Breast epithelium (tissue), 3 donors: ENCODE data around the gene ARL2BP.

Source experiments
- CTCF ChIP-seq, 3 donors: fragments of 450-650 bp; IDR thresholded peaks; one replicate each; pipeline ENCODE4 v1.5.1; 2016 to 2017; ENCODE audit warnings: antibody characterized with exemption in 3 of 3, mild to moderate bottlenecking in 3 of 3, moderate library complexity in 3 of 3
- POLR2AphosphoS5 ChIP-seq, 3 donors: sonication (generic); formaldehyde crosslinking; IDR thresholded peaks; one replicate each; pipeline ENCODE4 v1.6.1; 2017; ENCODE audit warnings: antibody characterized with exemption in 3 of 3

- no peak for TF ChIP-seq CTCF (IDR thresholded peaks at IDR 0.05)
- TF ChIP-seq POLR2AphosphoS5 (IDR thresholded peaks at IDR 0.05): no peak
Observed at GRCh38 chr16:57209780-57210179, 35.3 kb upstream of the ARL2BP start.
